22Rv1 (cell line): ENCODE data around the gene TLE3.

Experiments
- H3K27ac ChIP-seq: fragments of 450-650 bp; 2 replicates; pipeline ENCODE4 v1.5.1; 2017
- CTCF ChIP-seq: fragments of 450-650 bp; IDR thresholded peaks from 2 replicates; pipeline ENCODE4 v1.5.1; 2017; ENCODE audit warnings: mild to moderate bottlenecking
- ZFX ChIP-seq: fragments of 450-650 bp; IDR thresholded peaks from 2 replicates; pipeline ENCODE4 v1.6.1; 2017; ENCODE audit warnings: antibody characterized with exemption, borderline replicate concordance

Gene TLE3

GRCh38 chr15:70102827-70103226 is 5.1 kb upstream of the TLE3 start:
- no peak overlapping the region for H3K27ac ChIP-seq
- TF ChIP-seq CTCF = no peak
- no peak for TF ChIP-seq ZFX

GRCh38 chr15:70101459-70102113 is 3.9 kb upstream of the TLE3 start:
- TF ChIP-seq CTCF (no peak), ZFX (no peak)
- peak overlapping the region; percentile 96 for H3K27ac ChIP-seq

GRCh38 chr15:70100474-70101341 is 3.0 kb upstream of the TLE3 start:
- peak overlapping the region; percentile 96 for H3K27ac ChIP-seq
- peak; percentile 58 for TF ChIP-seq CTCF
- TF ChIP-seq ZFX = no peak

- H3K27ac ChIP-seq = peak overlapping the region; percentile 96
- no peak for TF ChIP-seq CTCF
- no peak for TF ChIP-seq ZFX
These were observed 2.3 kb upstream of the TLE3 start for GRCh38 chr15:70099967-70100473.

GRCh38 chr15:70099167-70099966 is 1.6 kb upstream of the TLE3 start:
- H3K27ac ChIP-seq = peak overlapping the region; percentile 96
- TF ChIP-seq ZFX = no peak
- TF ChIP-seq CTCF = 0 out of 2 replicates have a peak, but pooled peaks have one; percentile 4

GRCh38 chr15:70098461-70099166 is 897 bp upstream of the TLE3 start:
- no peak for TF ChIP-seq CTCF
- TF ChIP-seq ZFX = no peak

More at GRCh38 chr15:70098461-70099166, 897 bp upstream of the TLE3 start:
- peak overlapping the region; percentile 96 for H3K27ac ChIP-seq
